22Rv1 (cell line): ENCODE measurements around the gene SBF2.
"Not testable (repeated sequence)": the region's sequence is repeated elsewhere in the genome, so short reads cannot be mapped to it uniquely, and the experiment has no call there.

ENCODE experiments used
- H3K27ac ChIP-seq: fragments of 450-650 bp; 2 replicates; pipeline ENCODE4 v1.5.1; 2017
- ZFX ChIP-seq: fragments of 450-650 bp; IDR thresholded peaks from 2 replicates; pipeline ENCODE4 v1.6.1; 2017; ENCODE audit warnings: antibody characterized with exemption, borderline replicate concordance
- TF ChIP-seq, protein P1 (sequence below): fragments of 450-650 bp; IDR thresholded peaks from 2 replicates; pipeline ENCODE4 v1.5.1; 2017; ENCODE audit warnings: mild to moderate bottlenecking

SBF2 gene

DNA sequence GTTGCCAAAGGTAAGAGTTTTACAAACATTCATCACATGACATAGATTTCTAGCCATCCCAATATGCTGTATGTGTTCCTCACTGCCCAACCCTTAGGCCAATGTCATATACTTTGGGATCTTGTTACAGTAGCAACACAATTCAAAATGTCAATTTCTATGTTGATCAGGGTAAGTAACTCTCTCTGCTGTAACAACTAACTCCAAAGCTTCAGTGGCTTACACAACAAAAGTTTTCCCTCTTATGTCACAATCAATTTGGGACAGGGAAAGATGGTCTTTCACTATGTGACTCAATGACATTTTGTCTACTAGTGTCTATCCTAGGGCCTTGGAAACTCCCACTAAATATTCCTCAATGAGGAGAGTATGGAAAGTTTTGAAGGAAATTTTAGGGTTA is 144.5 kb downstream of the SBF2 start:
- H3K27ac ChIP-seq, result no peak overlapping the region
- no peak for TF ChIP-seq ZFX
- TF ChIP-seq, protein P1, sequence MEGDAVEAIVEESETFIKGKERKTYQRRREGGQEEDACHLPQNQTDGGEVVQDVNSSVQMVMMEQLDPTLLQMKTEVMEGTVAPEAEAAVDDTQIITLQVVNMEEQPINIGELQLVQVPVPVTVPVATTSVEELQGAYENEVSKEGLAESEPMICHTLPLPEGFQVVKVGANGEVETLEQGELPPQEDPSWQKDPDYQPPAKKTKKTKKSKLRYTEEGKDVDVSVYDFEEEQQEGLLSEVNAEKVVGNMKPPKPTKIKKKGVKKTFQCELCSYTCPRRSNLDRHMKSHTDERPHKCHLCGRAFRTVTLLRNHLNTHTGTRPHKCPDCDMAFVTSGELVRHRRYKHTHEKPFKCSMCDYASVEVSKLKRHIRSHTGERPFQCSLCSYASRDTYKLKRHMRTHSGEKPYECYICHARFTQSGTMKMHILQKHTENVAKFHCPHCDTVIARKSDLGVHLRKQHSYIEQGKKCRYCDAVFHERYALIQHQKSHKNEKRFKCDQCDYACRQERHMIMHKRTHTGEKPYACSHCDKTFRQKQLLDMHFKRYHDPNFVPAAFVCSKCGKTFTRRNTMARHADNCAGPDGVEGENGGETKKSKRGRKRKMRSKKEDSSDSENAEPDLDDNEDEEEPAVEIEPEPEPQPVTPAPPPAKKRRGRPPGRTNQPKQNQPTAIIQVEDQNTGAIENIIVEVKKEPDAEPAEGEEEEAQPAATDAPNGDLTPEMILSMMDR, result no peak

DNA sequence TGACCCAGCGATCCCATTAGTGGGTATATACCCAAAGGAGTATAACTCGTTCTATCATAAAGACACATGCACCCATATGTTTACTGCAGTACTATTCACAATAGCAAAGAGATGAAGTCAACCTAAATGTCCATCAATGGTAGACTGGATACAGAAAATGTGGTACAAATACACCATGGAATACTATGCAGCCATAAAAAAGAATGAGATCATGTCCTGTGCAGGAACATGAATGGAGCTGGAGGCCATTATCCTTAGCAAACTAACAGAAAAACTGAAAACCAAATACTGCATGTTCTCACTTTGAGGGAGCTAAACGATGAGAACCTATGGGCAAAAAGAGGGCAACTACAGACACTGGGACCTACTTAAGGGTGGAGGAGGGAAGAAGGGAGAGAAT is 146.8 kb downstream of the SBF2 start:
- no peak for TF ChIP-seq ZFX
- TF ChIP-seq, protein P1, result no peak
- no peak overlapping the region for H3K27ac ChIP-seq

DNA sequence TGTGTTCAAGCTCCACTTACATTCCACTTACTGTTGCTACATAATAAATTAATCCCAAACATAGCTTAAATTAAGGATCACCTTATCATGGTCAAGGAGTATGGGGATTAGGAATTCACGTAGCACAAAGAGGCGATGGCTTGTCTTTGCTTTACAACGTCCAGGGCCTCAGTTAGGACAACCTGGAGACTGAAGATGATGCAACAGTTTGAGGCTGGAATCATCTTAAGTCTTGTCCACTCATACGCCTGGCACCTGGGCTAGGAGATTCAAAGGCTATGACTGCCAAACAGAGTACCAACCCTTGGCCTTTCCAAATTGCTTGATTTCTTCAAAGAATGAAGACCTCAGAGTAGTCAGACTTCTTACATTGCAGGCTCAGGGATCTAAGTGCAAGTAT is 149.1 kb downstream of the SBF2 start:
- H3K27ac ChIP-seq, result no peak overlapping the region
- TF ChIP-seq, protein P1, result no peak
- TF ChIP-seq ZFX, result no peak

DNA sequence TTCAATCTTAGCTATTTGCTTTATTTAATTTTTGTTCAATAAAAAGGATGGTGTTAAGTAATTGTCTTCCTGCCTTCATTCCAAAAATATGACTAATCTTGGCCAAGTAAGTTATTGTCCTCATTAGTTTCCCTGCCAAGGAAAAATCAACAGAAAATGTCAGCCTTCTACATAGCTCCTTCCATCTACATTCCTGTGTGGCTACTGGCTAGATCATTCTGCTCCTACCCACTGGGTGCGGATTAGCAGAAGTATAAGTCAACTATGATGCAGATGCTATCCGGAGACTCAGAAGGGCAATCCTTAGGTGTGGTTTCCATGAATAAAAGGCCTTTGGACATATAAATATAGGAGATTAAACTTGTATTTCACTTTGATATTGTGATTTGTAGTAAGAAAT is 154.4 kb downstream of the SBF2 start:
- TF ChIP-seq, protein P1, result no peak
- no peak for TF ChIP-seq ZFX
- H3K27ac ChIP-seq, result no peak overlapping the region

DNA sequence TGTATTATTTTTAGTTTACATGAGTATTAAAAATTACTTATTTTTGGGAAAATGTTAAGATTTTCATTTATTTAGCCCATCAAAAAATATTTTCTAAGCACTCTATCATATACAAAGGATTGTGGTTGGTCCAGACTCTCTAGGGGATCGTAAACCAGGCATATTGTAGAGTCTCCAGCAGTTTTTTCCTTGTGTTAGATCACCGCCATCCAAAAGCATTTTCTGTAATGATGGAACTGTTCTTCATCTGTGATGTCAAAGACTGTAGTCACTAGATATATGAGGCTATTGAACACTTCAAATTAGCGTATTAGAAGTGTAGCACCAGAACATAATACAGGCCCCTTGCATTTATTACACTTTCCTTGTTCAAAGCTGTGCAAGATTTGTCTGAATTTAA is 154.9 kb downstream of the SBF2 start:
- H3K27ac ChIP-seq, result no peak overlapping the region
- TF ChIP-seq ZFX, result no peak

DNA sequence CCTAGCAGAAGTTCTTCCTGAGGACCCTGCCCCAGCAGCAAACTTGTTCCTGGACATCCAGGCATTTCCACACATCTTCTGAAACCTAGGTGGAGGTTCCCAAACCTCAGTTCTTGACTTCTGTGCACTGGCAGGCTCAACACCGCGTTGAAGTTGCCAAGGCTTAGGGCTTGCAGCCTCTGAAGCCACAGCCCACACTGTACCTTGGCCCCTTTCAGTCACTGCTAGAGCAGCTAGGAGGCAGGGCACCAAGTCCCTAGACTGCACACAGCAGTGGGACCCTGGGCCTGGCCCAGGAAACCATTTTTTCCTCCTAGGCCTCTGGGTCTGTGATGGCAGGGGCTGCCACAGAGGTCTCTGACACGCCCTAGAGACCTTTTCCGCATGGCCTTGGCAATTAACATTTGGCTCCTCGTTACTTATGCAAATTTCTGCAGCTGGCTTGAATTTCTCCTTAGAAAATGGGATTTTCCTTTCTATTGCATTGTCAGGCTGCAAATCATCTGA is 159.0 kb downstream of the SBF2 start:
- H3K27ac ChIP-seq, result no peak overlapping the region
- no peak for TF ChIP-seq ZFX
- TF ChIP-seq, protein P1, result no peak

DNA sequence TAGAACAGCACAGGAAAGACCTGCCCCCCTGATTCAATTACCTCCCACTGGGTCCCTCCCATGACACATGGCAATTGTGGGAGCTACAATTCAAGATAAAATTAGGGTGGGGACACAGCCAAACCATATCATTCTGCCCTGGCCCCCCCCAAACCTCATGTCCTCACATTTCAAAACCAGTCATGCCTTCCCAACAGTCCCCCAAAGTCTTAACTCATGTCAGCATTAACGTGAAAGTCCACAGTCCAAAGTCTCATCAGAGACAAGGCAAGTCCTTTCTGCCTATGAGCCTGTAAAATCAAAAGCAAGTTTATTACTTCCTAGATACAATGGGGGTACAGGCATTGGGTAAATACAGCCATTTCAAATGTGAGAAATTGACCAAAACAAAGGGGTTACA is 159.8 kb downstream of the SBF2 start:
- not testable (repeated sequence) for H3K27ac ChIP-seq

DNA sequence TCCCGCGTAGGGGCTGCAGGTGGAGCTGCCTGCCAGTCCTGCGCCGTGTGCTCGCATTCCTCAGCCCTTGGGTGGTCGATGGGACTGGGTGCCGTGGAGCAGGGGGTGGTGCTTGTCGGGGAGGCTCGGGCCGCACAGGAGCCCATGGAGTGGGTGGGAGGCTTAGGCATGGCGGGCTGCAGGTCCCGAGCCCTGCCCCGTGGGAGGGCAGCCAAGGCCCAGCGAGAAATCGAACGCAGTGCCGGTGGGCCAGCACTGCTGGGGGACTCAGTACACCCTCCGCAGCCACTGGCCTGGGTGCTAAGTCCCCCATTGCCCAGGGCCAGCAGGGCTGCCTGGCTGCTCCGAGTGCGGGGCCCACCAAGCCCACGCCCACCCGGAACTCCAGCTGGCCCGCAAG is 160.8 kb downstream of the SBF2 start:
- H3K27ac ChIP-seq, result not testable (repeated sequence)

DNA sequence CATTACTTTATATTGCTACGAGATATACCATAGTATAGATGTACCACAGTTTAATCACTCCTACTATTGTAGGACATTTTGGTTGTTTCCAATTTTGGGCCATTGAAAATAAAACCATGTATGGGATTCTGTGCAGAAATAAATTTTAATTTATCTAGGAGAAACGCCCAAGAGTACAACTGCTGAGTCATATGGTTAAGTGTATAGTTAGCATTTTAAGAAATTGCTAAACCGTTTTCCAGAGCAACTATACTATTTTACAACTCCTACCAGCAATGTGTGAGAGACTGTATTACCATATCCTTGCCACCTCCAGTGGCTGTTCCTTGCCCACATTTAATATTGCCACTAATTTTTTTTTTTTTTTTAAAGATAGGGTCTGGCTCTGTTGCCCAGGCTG is 163.1 kb downstream of the SBF2 start:
- TF ChIP-seq, protein P1, result no peak
- TF ChIP-seq ZFX, result no peak
- no peak overlapping the region for H3K27ac ChIP-seq

DNA sequence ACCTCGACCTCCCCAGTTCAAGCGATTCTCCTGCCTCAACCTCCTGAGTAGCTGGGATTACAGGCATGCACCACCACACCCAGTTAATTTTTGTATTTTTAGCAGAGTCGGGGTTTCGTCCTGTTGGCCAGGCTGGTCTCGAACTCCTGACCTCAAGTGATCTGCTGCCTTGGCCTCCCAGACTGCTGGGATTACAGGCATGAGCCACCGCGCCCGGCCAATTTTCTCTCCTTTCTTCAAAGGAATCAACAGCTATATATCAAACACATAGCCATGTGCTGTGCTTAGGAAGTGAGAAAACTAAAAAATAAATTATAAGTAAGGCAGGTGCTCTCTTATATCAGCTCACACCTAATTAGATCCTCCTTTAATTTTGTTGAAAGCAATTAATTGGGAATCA is 164.8 kb downstream of the SBF2 start:
- H3K27ac ChIP-seq, result not testable (repeated sequence)
